HEK293 (cell line): ENCODE results near the gene RNF215.

Experiments
- CTCF ChIA-PET: fragments of 350-600 bp; formaldehyde crosslinking; extraction: SDS; loops from one replicate; lab custom pipeline; 2021; ENCODE audit warnings: antibody characterized with exemption; lab: Yijun Ruan, JAX
- POLR2A ChIA-PET: fragments of 300-600 bp; formaldehyde crosslinking; extraction: SDS; loops from one replicate; lab custom pipeline; 2020; ENCODE audit warnings: antibody characterized with exemption, inconsistent platforms; lab: Yijun Ruan, JAX
- H3K27ac ChIP-seq: fragments of 200-500 bp; sonication (Bioruptor generic); 2 replicates; pipeline ENCODE4 v1.5.1; 2014; ENCODE audit warnings: low read depth, low read length, control low read depth, inconsistent platforms; ENCODE audit errors: extremely low read depth
- H3K36me3 ChIP-seq, 2 experiments: fragments of 200-500 bp in 1 of 2; sonication (Bioruptor generic) in 1 of 2; 1 replicate in 1 of 2; 2 replicates in 1 of 2; pipeline ENCODE4 v1.5.1; 2014 to 2017; ENCODE audit warnings: inconsistent platforms in 2 of 2, low read length in 2 of 2; ENCODE audit not compliant: control insufficient read depth in 2 of 2, insufficient read depth in 1 of 2
- H3K4me1 ChIP-seq: fragments of 200-500 bp; sonication (Bioruptor generic); 2 replicates; pipeline ENCODE4 v1.5.1; 2014; ENCODE audit warnings: mild to moderate bottlenecking, low read length, inconsistent platforms; ENCODE audit not compliant: control insufficient read depth, insufficient read depth
- H3K4me3 ChIP-seq: 2 replicates; pipeline ENCODE4 v1.5.1; 2011; ENCODE audit warnings: low read depth, mild to moderate bottlenecking, control low read depth, low read length, moderate library complexity
- H3K9me3 ChIP-seq: fragments of 200-500 bp; sonication (Bioruptor generic); 2 replicates; pipeline ENCODE4 v1.5.1; 2014; ENCODE audit warnings: low read depth, low read length, inconsistent platforms; ENCODE audit not compliant: control insufficient read depth, insufficient read depth
- ELK4 ChIP-seq: IDR thresholded peaks from 2 replicates; pipeline ENCODE4 v1.6.1; 2011; ENCODE audit warnings: mild to moderate bottlenecking, low read depth, low read length, borderline replicate concordance
- GFI1B ChIP-seq: fragments of 450-650 bp; formaldehyde crosslinking; IDR thresholded peaks from 2 replicates; pipeline ENCODE4 v1.5.1; 2016; ENCODE audit warnings: missing biosample characterization, missing genetic modification characterization
- SCRT1 ChIP-seq: fragments of 450-650 bp; formaldehyde crosslinking; IDR thresholded peaks from 2 replicates; pipeline ENCODE4 v1.5.1; 2016; ENCODE audit warnings: missing biosample characterization, missing genetic modification characterization, borderline replicate concordance
- TSHZ1 ChIP-seq: fragments of 450-650 bp; formaldehyde crosslinking; IDR thresholded peaks from 2 replicates; pipeline ENCODE4 v1.5.1; 2016; ENCODE audit warnings: missing biosample characterization, missing genetic modification characterization, borderline replicate concordance
- ZBTB6 ChIP-seq: fragments of 450-650 bp; formaldehyde crosslinking; IDR thresholded peaks from 2 replicates; pipeline ENCODE4 v1.5.1; 2017; ENCODE audit warnings: missing biosample characterization, missing genetic modification characterization
- ZFP41 ChIP-seq: fragments of 450-650 bp; formaldehyde crosslinking; IDR thresholded peaks from 2 replicates; pipeline ENCODE4 v1.5.1; 2016; ENCODE audit warnings: missing biosample characterization, missing genetic modification characterization, borderline replicate concordance
- ZNF184 ChIP-seq: fragments of 450-650 bp; IDR thresholded peaks from 2 replicates; pipeline ENCODE4 v1.5.1; 2018; ENCODE audit warnings: missing biosample characterization, mild to moderate bottlenecking, missing genetic modification characterization
- ZNF221 ChIP-seq: fragments of 450-650 bp; formaldehyde crosslinking; IDR thresholded peaks from 2 replicates; pipeline ENCODE4 v1.5.1; 2017; ENCODE audit warnings: missing biosample characterization, missing genetic modification characterization, borderline replicate concordance
- ZNF280C ChIP-seq: fragments of 450-650 bp; formaldehyde crosslinking; IDR thresholded peaks from 2 replicates; pipeline ENCODE4 v1.5.1; 2016; ENCODE audit warnings: missing biosample characterization, missing genetic modification characterization
- TF ChIP-seq, protein P1 (sequence below): fragments of 450-650 bp; formaldehyde crosslinking; conservative IDR thresholded peaks from 2 replicates; pipeline ENCODE4 v1.5.1; 2016; ENCODE audit warnings: low read depth, missing biosample characterization, missing genetic modification characterization
- TF ChIP-seq, protein P2 (sequence below): fragments of 450-650 bp; formaldehyde crosslinking; IDR thresholded peaks from 2 replicates; pipeline ENCODE4 v1.5.1; 2016; ENCODE audit warnings: missing biosample characterization, missing genetic modification characterization

The RNF215 gene

GRCh38 chr22:30383061-30383460 is 4.2 kb downstream of the RNF215 start:
- Histone ChIP-seq H3K9me3 (no peaks in the 10 kb centered on the region), H3K4me1 (peaks cover 2% of the 10 kb centered on the region; the same call in 1 of the 2 replicates), H3K4me3 (no peak overlapping the region), H3K27ac (no peak overlapping the region), H3K36me3 (peaks cover 0 to 63% of the 10 kb centered on the region in 2 experiments; a peak in 2 of 3 replicates)
- TF ChIP-seq GFI1B (tag by site-specific recombination) (no peak), ZNF221 (tag by site-specific recombination) (no peak), ELK4 (no peak), ZNF280C (tag by site-specific recombination) (no peak), SCRT1 (tag by site-specific recombination) (no peak), ZBTB6 (tag by site-specific recombination) (no peak), ZFP41 (tag by site-specific recombination) (no peak), TSHZ1 (tag by site-specific recombination) (no peak), ZNF184 (tag by site-specific recombination) (no peak)
- TF ChIP-seq, protein P1, sequence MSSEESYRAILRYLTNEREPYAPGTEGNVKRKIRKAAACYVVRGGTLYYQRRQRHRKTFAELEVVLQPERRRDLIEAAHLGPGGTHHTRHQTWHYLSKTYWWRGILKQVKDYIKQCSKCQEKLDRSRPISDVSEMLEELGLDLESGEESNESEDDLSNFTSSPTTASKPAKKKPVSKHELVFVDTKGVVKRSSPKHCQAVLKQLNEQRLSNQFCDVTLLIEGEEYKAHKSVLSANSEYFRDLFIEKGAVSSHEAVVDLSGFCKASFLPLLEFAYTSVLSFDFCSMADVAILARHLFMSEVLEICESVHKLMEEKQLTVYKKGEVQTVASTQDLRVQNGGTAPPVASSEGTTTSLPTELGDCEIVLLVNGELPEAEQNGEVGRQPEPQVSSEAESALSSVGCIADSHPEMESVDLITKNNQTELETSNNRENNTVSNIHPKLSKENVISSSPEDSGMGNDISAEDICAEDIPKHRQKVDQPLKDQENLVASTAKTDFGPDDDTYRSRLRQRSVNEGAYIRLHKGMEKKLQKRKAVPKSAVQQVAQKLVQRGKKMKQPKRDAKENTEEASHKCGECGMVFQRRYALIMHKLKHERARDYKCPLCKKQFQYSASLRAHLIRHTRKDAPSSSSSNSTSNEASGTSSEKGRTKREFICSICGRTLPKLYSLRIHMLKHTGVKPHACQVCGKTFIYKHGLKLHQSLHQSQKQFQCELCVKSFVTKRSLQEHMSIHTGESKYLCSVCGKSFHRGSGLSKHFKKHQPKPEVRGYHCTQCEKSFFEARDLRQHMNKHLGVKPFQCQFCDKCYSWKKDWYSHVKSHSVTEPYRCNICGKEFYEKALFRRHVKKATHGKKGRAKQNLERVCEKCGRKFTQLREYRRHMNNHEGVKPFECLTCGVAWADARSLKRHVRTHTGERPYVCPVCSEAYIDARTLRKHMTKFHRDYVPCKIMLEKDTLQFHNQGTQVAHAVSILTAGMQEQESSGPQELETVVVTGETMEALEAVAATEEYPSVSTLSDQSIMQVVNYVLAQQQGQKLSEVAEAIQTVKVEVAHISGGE (tag by site-specific recombination): no peak
- TF ChIP-seq, protein P2, sequence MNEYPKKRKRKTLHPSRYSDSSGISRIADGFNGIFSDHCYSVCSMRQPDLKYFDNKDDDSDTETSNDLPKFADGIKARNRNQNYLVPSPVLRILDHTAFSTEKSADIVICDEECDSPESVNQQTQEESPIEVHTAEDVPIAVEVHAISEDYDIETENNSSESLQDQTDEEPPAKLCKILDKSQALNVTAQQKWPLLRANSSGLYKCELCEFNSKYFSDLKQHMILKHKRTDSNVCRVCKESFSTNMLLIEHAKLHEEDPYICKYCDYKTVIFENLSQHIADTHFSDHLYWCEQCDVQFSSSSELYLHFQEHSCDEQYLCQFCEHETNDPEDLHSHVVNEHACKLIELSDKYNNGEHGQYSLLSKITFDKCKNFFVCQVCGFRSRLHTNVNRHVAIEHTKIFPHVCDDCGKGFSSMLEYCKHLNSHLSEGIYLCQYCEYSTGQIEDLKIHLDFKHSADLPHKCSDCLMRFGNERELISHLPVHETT (tag by site-specific recombination): no peak
- POLR2A ChIA-PET: interaction anchor here (0.5 to 2.1 kb wide), 3 partner anchors 12 to 56 kb away, joined by 3 to 6 read pairs (median 6); partner anchors contain the start of gene TBC1D10A
- CTCF ChIA-PET: interaction anchor here (3.6 kb wide), 1 partner anchor 95 kb away, joined by 36 read pairs; the partner anchor contains the start of gene CASTOR1
